Measurements from ENCODE around the gene SLC30A3. TPM values are rescaled to one million over a fixed set of nuclear protein-coding genes. Genes with fewer than 3 reads are reported as not detected.

The SLC30A3 gene
- total and polyA plus RNA-seq, 2 of the 4 experiments (the other 2 are of a cell fraction), result 0.15 TPM; not detected in 1

- intact Hi-C loops (cut with micrococcal nuclease) (loop anchor here (2.0 kb wide), 1 partner anchor 119 kb away; no protein-coding TSS in a partner anchor), in situ Hi-C loops (cut with MboI; ENCODE audit: low sequenced_read_pairs) (no loop called here), dilution Hi-C loops (cut with HindIII; ENCODE audit: low sequenced_read_pairs, unreplicated experiment) (no loop called here)
- ATAC-seq (ENCODE audit: low read depth), result peak; percentile 92
- Histone ChIP-seq H2BK5ac (ENCODE audit: low read depth, low read length, poor library complexity, severe bottlenecking) (peak within 1 kb of the TSS; percentile 45), H3K9me1 (ENCODE audit: insufficient read depth, low read length) (peaks cover 9% of the 10 kb centered on the region), H2BK120ac (ENCODE audit: low read depth, low read length) (no peak within 1 kb of the TSS; the same call in 1 of the 2 replicates), H3K56ac (ENCODE audit: extremely low read depth, insufficient read depth, low read length) (peak within 1 kb of the TSS; percentile 33), H3K18ac (ENCODE audit: low read depth, low read length) (peak within 1 kb of the TSS; percentile 25; the same call in 1 of the 2 replicates), H4K91ac (ENCODE audit: insufficient read depth, low read depth, low read length) (peak within 1 kb of the TSS; percentile 83), H2AK5ac (ENCODE audit: low read depth, low read length) (peak within 1 kb of the TSS; percentile 92), H3K4me2 (ENCODE audit: low read depth, low read length) (peak within 1 kb of the TSS; percentile 93), H3K4ac (ENCODE audit: low read depth, low read length) (peak within 1 kb of the TSS; percentile 94), H2BK15ac (ENCODE audit: low read depth, low read length) (no peak within 1 kb of the TSS; the same call in 2 of the 3 replicates), H3K9ac (ENCODE audit: low read depth, low read length) (peak within 1 kb of the TSS; percentile 70), H4K8ac (ENCODE audit: low read depth in 2 of 2, low read length in 2 of 2) (peak within 1 kb of the TSS; percentile 83 to 95), H4K5ac (ENCODE audit: low read depth, low read length) (peak within 1 kb of the TSS; percentile 85), H3K9me3 (ENCODE audit: control insufficient read depth, insufficient read depth, low read length) (no peaks in the 10 kb centered on the region), H3K23ac (ENCODE audit: low read depth, low read length) (peak within 1 kb of the TSS; percentile 61), H2AK9ac (replicated peaks; ENCODE audit: low read depth, low read length, poor library complexity) (peak within 1 kb of the TSS; percentile 99), H2BK20ac (ENCODE audit: low read depth, low read length) (peak within 1 kb of the TSS; percentile 24; the same call in 1 of the 2 replicates), H3K4me1 (ENCODE audit: control insufficient read depth, insufficient read depth, low read length) (peaks cover 7% of the 10 kb centered on the region), H3K27ac (ENCODE audit: insufficient read depth, low read length) (peak within 1 kb of the TSS; percentile 83), H3K79me1 (ENCODE audit: low read depth in 1 of 2, low read length in 2 of 2) (peaks cover 33 to 61% of the 10 kb centered on the region in 2 experiments), H3K4me3 (ENCODE audit: insufficient read depth, low read depth, low read length) (peak within 1 kb of the TSS; percentile 64), H3K27me3 (ENCODE audit: control insufficient read depth, insufficient read depth, low read length) (no peaks in the 10 kb centered on the region), H3K36me3 (ENCODE audit: control insufficient read depth, insufficient read depth, low read length) (peaks cover 16% of the 10 kb centered on the region), H2AFZ (replicated peaks; ENCODE audit: low read length, poor library complexity) (peak within 1 kb of the TSS; percentile 98), H4K20me1 (ENCODE audit: insufficient read depth, low read length) (no peaks in the 10 kb centered on the region), H3K14ac (replicated peaks; ENCODE audit: low read depth, low read length) (peak within 1 kb of the TSS; percentile 87)
- POLR2A ChIA-PET (ENCODE audit: unreplicated experiment), result no interaction called here
- CTCF ChIA-PET, result no interaction called here
- BruUV-seq (replicated peaks), result no TSS peak
- DNase-seq, result peak; percentile 75
- 0% methylated on average over 33 of the region's 72 CpGs; no CpG with 5 or more reads in 1 of the 2 experiments for WGBS, 2 experiments (ENCODE audit: extremely low coverage in 2 of 2, insufficient read length in 1 of 2)
- TF ChIP-seq USF2 (IDR thresholded peaks at IDR 0.05; ENCODE audit: low read depth, low read length) (peak; percentile 91), ELK1 (IDR thresholded peaks at IDR 0.05; ENCODE audit: borderline replicate concordance, low read depth, low read length) (no peak), POLR2A (IDR thresholded peaks at IDR 0.05; ENCODE audit: low read depth, low read length) (peak; percentile 44; the same call in 1 of the 2 replicates), SMC3 (IDR thresholded peaks at IDR 0.05; ENCODE audit: low read depth, low read length) (peak; percentile 14; the same call in 1 of the 2 replicates), CTCF (conservative IDR thresholded peaks at IDR 0.05; ENCODE audit: low read depth, low read length) (peak; percentile 21; the same call in 1 of the 2 replicates), BHLHE40 (IDR thresholded peaks at IDR 0.05; ENCODE audit: low read depth, low read length) (peak; percentile 23; the same call in 1 of the 2 replicates), RAD21 (IDR thresholded peaks at IDR 0.05; ENCODE audit: low read length) (peak; percentile 21; the same call in 1 of the 2 replicates), FOS (IDR thresholded peaks at IDR 0.05; ENCODE audit: low read depth, low read length) (no peak), CEBPB (IDR thresholded peaks at IDR 0.05; ENCODE audit: low read depth, low read length) (no peak), MAZ (IDR thresholded peaks at IDR 0.05; ENCODE audit: borderline replicate concordance, low read depth, low read length) (peak; percentile 19; the same call in 1 of the 2 replicates), MAFK (IDR thresholded peaks at IDR 0.05; ENCODE audit: low read depth, low read length) (no peak), MXI1 (IDR thresholded peaks at IDR 0.05; ENCODE audit: borderline replicate concordance, low read depth, low read length) (peak; percentile 100), RFX5 (IDR thresholded peaks at IDR 0.05; ENCODE audit: low read depth, low read length) (no peak)
These were observed 45.4 kb downstream of the SLC30A3 start, which contains the start of gene CAD for GRCh38 chr2:27217173-27218121. TSS of gene CAD (plus strand) at chr2:27217369. CDS start at chr2:27217552, 183 bp downstream.

All from IMR-90 (cell line).